ENCODE results near the gene PPP1R3E.
"Not testable (repeated sequence)": the region's sequence is repeated elsewhere in the genome, so short reads cannot be mapped to it uniquely, and the experiment has no call there.

The PPP1R3E gene

GRCh38 chr14:23285530-23286019 is 17.1 kb downstream of the PPP1R3E start:
- no peak for DNase-seq (ENCODE audit: extremely low read depth, low read depth)

GRCh38 chr14:23284654-23285529 is 17.8 kb downstream of the PPP1R3E start:
- no peak for DNase-seq (ENCODE audit: extremely low read depth, low read depth)

More at GRCh38 chr14:23285530-23286019, 17.1 kb downstream of the PPP1R3E start:
- TF ChIP-seq CTCF (IDR thresholded peaks at IDR 0.05; ENCODE audit: low read depth, low read length): no peak

GRCh38 chr14:23281247-23281646 is 21.4 kb downstream of the PPP1R3E start:
- no peak for TF ChIP-seq CTCF (IDR thresholded peaks at IDR 0.05; ENCODE audit: low read depth, low read length)
- DNase-seq (ENCODE audit: extremely low read depth, low read depth): no peak

More at GRCh38 chr14:23284654-23285529, 17.8 kb downstream of the PPP1R3E start:
- TF ChIP-seq CTCF (IDR thresholded peaks at IDR 0.05; ENCODE audit: low read depth, low read length): no peak

- not testable (repeated sequence) for DNase-seq (ENCODE audit: extremely low read depth, low read depth)
These were observed 24.7 kb downstream of the PPP1R3E start for GRCh38 chr14:23277928-23278327.

GRCh38 chr14:23277189-23277588 is 25.5 kb downstream of the PPP1R3E start:
- no peak for TF ChIP-seq CTCF (IDR thresholded peaks at IDR 0.05; ENCODE audit: low read depth, low read length)
- DNase-seq (ENCODE audit: extremely low read depth, low read depth): no peak

GRCh38 chr14:23275412-23275811 is 27.2 kb downstream of the PPP1R3E start:
- TF ChIP-seq CTCF (IDR thresholded peaks at IDR 0.05; ENCODE audit: low read depth, low read length): no peak
- no peak for DNase-seq (ENCODE audit: extremely low read depth, low read depth)

GRCh38 chr14:23269193-23269592 is 33.5 kb downstream of the PPP1R3E start:
- no peak for DNase-seq (ENCODE audit: extremely low read depth, low read depth)
- TF ChIP-seq CTCF (IDR thresholded peaks at IDR 0.05; ENCODE audit: low read depth, low read length): no peak

GRCh38 chr14:23260849-23261248 is 41.8 kb downstream of the PPP1R3E start:
- not testable (repeated sequence) for DNase-seq (ENCODE audit: extremely low read depth, low read depth)
